Measurements from ENCODE around the gene UBE2F.

GRCh38 chr2:238024986-238025385 lies 58.2 kb downstream of the UBE2F start:
- TF ChIP-seq POLR2A (IDR thresholded peaks at IDR 0.05) (no peak), CTCF (IDR thresholded peaks at IDR 0.05) (no peak)

Data from adrenal gland (tissue), 5 donors.